Measurements from ENCODE around the gene TMEM191C. TPM values are rescaled to one million over a fixed set of nuclear protein-coding genes. Genes with fewer than 3 reads are reported as not detected.
"Not testable (repeated sequence)": the region's sequence is repeated elsewhere in the genome, so short reads cannot be mapped to it uniquely, and the experiment has no call there.

The TMEM191C gene
- total RNA-seq, 1 donor from 2014 or later, result under 0.01 TPM

GRCh38 chr22:21454998-21455333, 12.2 kb upstream of the TMEM191C start:
- H3K9me3 ChIP-seq (ENCODE audit: control insufficient read depth in 3 of 3, low read length in 3 of 3); H3K4me3 ChIP-seq (ENCODE audit: low read length in 3 of 3); H3K36me3 ChIP-seq (ENCODE audit: control insufficient read depth in 3 of 3, insufficient read depth in 3 of 3, low read length in 3 of 3); H3K27ac ChIP-seq (ENCODE audit: low read depth, low read length); H3K4me1 ChIP-seq (ENCODE audit: control insufficient read depth in 3 of 3, insufficient read depth in 3 of 3, low read length in 3 of 3); H3K9ac ChIP-seq (ENCODE audit: low read depth in 1 of 3, low read length in 3 of 3); H3K27me3 ChIP-seq (ENCODE audit: control insufficient read depth in 3 of 3, insufficient read depth in 3 of 3, low read length in 3 of 3): not testable (repeated sequence)

- Histone ChIP-seq H3K4me3 (ENCODE audit: low read length in 3 of 3) (no peak overlapping the region), H3K27ac (ENCODE audit: low read depth, low read length) (no peak overlapping the region), H3K9ac (ENCODE audit: low read depth in 1 of 3, low read length in 3 of 3) (no peak overlapping the region), H3K9me3 (ENCODE audit: control insufficient read depth in 3 of 3, low read length in 3 of 3) (no peaks in the 10 kb centered on the region), H3K4me1 (ENCODE audit: control insufficient read depth in 3 of 3, insufficient read depth in 3 of 3, low read length in 3 of 3) (no peaks in the 10 kb centered on the region), H3K36me3 (ENCODE audit: control insufficient read depth in 3 of 3, insufficient read depth in 3 of 3, low read length in 3 of 3) (no peaks in the 10 kb centered on the region), H3K27me3 (ENCODE audit: control insufficient read depth in 3 of 3, insufficient read depth in 3 of 3, low read length in 3 of 3) (no peaks in the 10 kb centered on the region)
Measured at GRCh38 chr22:21455334-21456089, 11.7 kb upstream of the TMEM191C start.

GRCh38 chr22:21457023-21457787, 10.0 kb upstream of the TMEM191C start:
- Histone ChIP-seq H3K4me3 (ENCODE audit: low read length in 3 of 3) (no peak overlapping the region), H3K9me3 (ENCODE audit: control insufficient read depth in 3 of 3, low read length in 3 of 3) (no peaks in the 10 kb centered on the region), H3K4me1 (ENCODE audit: control insufficient read depth in 3 of 3, insufficient read depth in 3 of 3, low read length in 3 of 3) (no peaks in the 10 kb centered on the region), H3K36me3 (ENCODE audit: control insufficient read depth in 3 of 3, insufficient read depth in 3 of 3, low read length in 3 of 3) (no peaks in the 10 kb centered on the region), H3K9ac (ENCODE audit: low read depth in 1 of 3, low read length in 3 of 3) (no peak overlapping the region), H3K27me3 (ENCODE audit: control insufficient read depth in 3 of 3, insufficient read depth in 3 of 3, low read length in 3 of 3) (no peaks in the 10 kb centered on the region), H3K27ac (ENCODE audit: low read depth, low read length) (no peak overlapping the region)

GRCh38 chr22:21462672-21463071, 4.5 kb upstream of the TMEM191C start:
- H3K4me3 ChIP-seq (ENCODE audit: low read length in 3 of 3); H3K36me3 ChIP-seq (ENCODE audit: control insufficient read depth in 3 of 3, insufficient read depth in 3 of 3, low read length in 3 of 3); H3K9ac ChIP-seq (ENCODE audit: low read depth in 1 of 3, low read length in 3 of 3); H3K4me1 ChIP-seq (ENCODE audit: control insufficient read depth in 3 of 3, insufficient read depth in 3 of 3, low read length in 3 of 3); H3K9me3 ChIP-seq (ENCODE audit: control insufficient read depth in 3 of 3, low read length in 3 of 3); H3K27ac ChIP-seq (ENCODE audit: low read depth, low read length); H3K27me3 ChIP-seq (ENCODE audit: control insufficient read depth in 3 of 3, insufficient read depth in 3 of 3, low read length in 3 of 3): not testable (repeated sequence)

GRCh38 chr22:21468194-21469096, 1.3 kb downstream of the TMEM191C start:
- H3K9ac ChIP-seq (ENCODE audit: low read depth in 1 of 3, low read length in 3 of 3); H3K27ac ChIP-seq (ENCODE audit: low read depth, low read length): not testable (repeated sequence)

GRCh38 chr22:21469097-21469994, 2.2 kb downstream of the TMEM191C start:
- H3K9ac ChIP-seq (ENCODE audit: low read depth in 1 of 3, low read length in 3 of 3); H3K4me3 ChIP-seq (ENCODE audit: low read length in 3 of 3); H3K27me3 ChIP-seq (ENCODE audit: control insufficient read depth in 3 of 3, insufficient read depth in 3 of 3, low read length in 3 of 3); H3K27ac ChIP-seq (ENCODE audit: low read depth, low read length); H3K4me1 ChIP-seq (ENCODE audit: control insufficient read depth in 3 of 3, insufficient read depth in 3 of 3, low read length in 3 of 3); H3K36me3 ChIP-seq (ENCODE audit: control insufficient read depth in 3 of 3, insufficient read depth in 3 of 3, low read length in 3 of 3); H3K9me3 ChIP-seq (ENCODE audit: control insufficient read depth in 3 of 3, low read length in 3 of 3): not testable (repeated sequence)

More at GRCh38 chr22:21468194-21469096, 1.3 kb downstream of the TMEM191C start:
- H3K4me1 ChIP-seq (ENCODE audit: control insufficient read depth in 3 of 3, insufficient read depth in 3 of 3, low read length in 3 of 3); H3K27me3 ChIP-seq (ENCODE audit: control insufficient read depth in 3 of 3, insufficient read depth in 3 of 3, low read length in 3 of 3); H3K36me3 ChIP-seq (ENCODE audit: control insufficient read depth in 3 of 3, insufficient read depth in 3 of 3, low read length in 3 of 3); H3K9me3 ChIP-seq (ENCODE audit: control insufficient read depth in 3 of 3, low read length in 3 of 3): not testable (repeated sequence)
- peak overlapping the region; percentile 30 to 63 (median 36) for H3K4me3 ChIP-seq (ENCODE audit: low read length in 3 of 3)

GRCh38 chr22:21472984-21473383, 5.8 kb downstream of the TMEM191C start:
- not testable (repeated sequence) for H3K9me3 ChIP-seq (ENCODE audit: control insufficient read depth in 3 of 3, low read length in 3 of 3); H3K4me3 ChIP-seq (ENCODE audit: low read length in 3 of 3); H3K4me1 ChIP-seq (ENCODE audit: control insufficient read depth in 3 of 3, insufficient read depth in 3 of 3, low read length in 3 of 3)

GRCh38 chr22:21473664-21474063, 6.5 kb downstream of the TMEM191C start:
- not testable (repeated sequence) for H3K4me3 ChIP-seq (ENCODE audit: low read length in 3 of 3); H3K36me3 ChIP-seq (ENCODE audit: control insufficient read depth in 3 of 3, insufficient read depth in 3 of 3, low read length in 3 of 3); H3K9ac ChIP-seq (ENCODE audit: low read depth in 1 of 3, low read length in 3 of 3); H3K4me1 ChIP-seq (ENCODE audit: control insufficient read depth in 3 of 3, insufficient read depth in 3 of 3, low read length in 3 of 3); H3K27me3 ChIP-seq (ENCODE audit: control insufficient read depth in 3 of 3, insufficient read depth in 3 of 3, low read length in 3 of 3); H3K9me3 ChIP-seq (ENCODE audit: control insufficient read depth in 3 of 3, low read length in 3 of 3); H3K27ac ChIP-seq (ENCODE audit: low read depth, low read length)

More at GRCh38 chr22:21472984-21473383, 5.8 kb downstream of the TMEM191C start:
- H3K27ac ChIP-seq (ENCODE audit: low read depth, low read length); H3K9ac ChIP-seq (ENCODE audit: low read depth in 1 of 3, low read length in 3 of 3); H3K36me3 ChIP-seq (ENCODE audit: control insufficient read depth in 3 of 3, insufficient read depth in 3 of 3, low read length in 3 of 3); H3K27me3 ChIP-seq (ENCODE audit: control insufficient read depth in 3 of 3, insufficient read depth in 3 of 3, low read length in 3 of 3): not testable (repeated sequence)

- not testable (repeated sequence) for H3K27me3 ChIP-seq (ENCODE audit: control insufficient read depth in 3 of 3, insufficient read depth in 3 of 3, low read length in 3 of 3); H3K36me3 ChIP-seq (ENCODE audit: control insufficient read depth in 3 of 3, insufficient read depth in 3 of 3, low read length in 3 of 3); H3K4me1 ChIP-seq (ENCODE audit: control insufficient read depth in 3 of 3, insufficient read depth in 3 of 3, low read length in 3 of 3); H3K9ac ChIP-seq (ENCODE audit: low read depth in 1 of 3, low read length in 3 of 3); H3K27ac ChIP-seq (ENCODE audit: low read depth, low read length); H3K9me3 ChIP-seq (ENCODE audit: control insufficient read depth in 3 of 3, low read length in 3 of 3); H3K4me3 ChIP-seq (ENCODE audit: low read length in 3 of 3)
Measured at GRCh38 chr22:21484039-21484438, 16.9 kb downstream of the TMEM191C start.
